ENCODE measurements around the gene INSIG1. TPM values are rescaled to one million over a fixed set of nuclear protein-coding genes. Genes with fewer than 3 reads are reported as not detected.
A peak's percentile ranks its signal among the peaks of the same experiment; 100 is the strongest.

Gene INSIG1
- total RNA-seq, 6 donors from 2014 or later = 16.8 to 136 (median 100) TPM

- ATAC-seq (ENCODE audit: low FRiP score in 2 of 2) (no peak), DNase-seq (no peak)
- H3K36me3 ChIP-seq = no peaks in the 10 kb centered on the region
- no peak overlapping the region for H3K4me3 ChIP-seq
- no peaks in the 10 kb centered on the region for H3K4me1 ChIP-seq
- H3K27me3 ChIP-seq = no peaks in the 10 kb centered on the region
- TF ChIP-seq POLR2A (IDR thresholded peaks at IDR 0.05) (no peak), POLR2AphosphoS5 (IDR thresholded peaks at IDR 0.05) (no peak), CTCF (IDR thresholded peaks at IDR 0.05) (no peak), EP300 (IDR thresholded peaks at IDR 0.05) (no peak)
- no peaks in the 10 kb centered on the region for H3K9me3 ChIP-seq
- H3K27ac ChIP-seq = no peak overlapping the region
- 69 to 73% methylated on average over 4 of the region's 4 CpGs for WGBS, 2 donors
Measured at GRCh38 chr7:155274633-155275355, 22.9 kb upstream of the INSIG1 start.

- no peak for DNase-seq
- no peak for TF ChIP-seq EP300 (IDR thresholded peaks at IDR 0.05)
- no peak overlapping the region for H3K27ac ChIP-seq
- no peaks in the 10 kb centered on the region for H3K27me3 ChIP-seq
- no peaks in the 10 kb centered on the region for H3K4me1 ChIP-seq
- ATAC-seq (ENCODE audit: low FRiP score in 2 of 2) = no peak
- no peaks in the 10 kb centered on the region for H3K9me3 ChIP-seq
- 73 to 77% methylated on average over 16 to 19 of the region's 19 CpGs for WGBS, 2 donors
- H3K4me3 ChIP-seq = no peak overlapping the region
- no peaks in the 10 kb centered on the region for H3K36me3 ChIP-seq
Measured at GRCh38 chr7:155276042-155276799, 21.5 kb upstream of the INSIG1 start.

- Histone ChIP-seq H3K4me1 (no peaks in the 10 kb centered on the region), H3K36me3 (no peaks in the 10 kb centered on the region), H3K27me3 (no peaks in the 10 kb centered on the region), H3K27ac (no peak overlapping the region), H3K9me3 (no peaks in the 10 kb centered on the region), H3K4me3 (no peak overlapping the region)
- WGBS, 2 donors = 67 to 77% methylated on average over 11 to 12 of the region's 12 CpGs
- TF ChIP-seq CTCF (IDR thresholded peaks at IDR 0.05) = no peak
- ATAC-seq (ENCODE audit: low FRiP score in 2 of 2) (no peak), DNase-seq (peak in 1 of 2 donors; percentile 34)
Measured at GRCh38 chr7:155276800-155277375, 20.8 kb upstream of the INSIG1 start.

GRCh38 chr7:155277385-155277994 is 20.2 kb upstream of the INSIG1 start:
- TF ChIP-seq CTCF (IDR thresholded peaks at IDR 0.05) (no peak), POLR2AphosphoS5 (IDR thresholded peaks at IDR 0.05) (no peak), EP300 (IDR thresholded peaks at IDR 0.05) (no peak), POLR2A (IDR thresholded peaks at IDR 0.05) (no peak)
- Histone ChIP-seq H3K36me3 (no peaks in the 10 kb centered on the region), H3K27ac (no peak overlapping the region), H3K27me3 (no peaks in the 10 kb centered on the region), H3K4me1 (no peaks in the 10 kb centered on the region), H3K9me3 (no peaks in the 10 kb centered on the region), H3K4me3 (no peak overlapping the region)
- no peak for ATAC-seq (ENCODE audit: low FRiP score in 2 of 2)
- DNase-seq = no peak
- 74 to 78% methylated on average over 10 of the region's 10 CpGs for whole genome bisulfite sequencing, 2 donors

- Histone ChIP-seq H3K36me3 (no peaks in the 10 kb centered on the region), H3K4me1 (no peaks in the 10 kb centered on the region), H3K27ac (no peak overlapping the region), H3K27me3 (no peaks in the 10 kb centered on the region), H3K4me3 (no peak overlapping the region), H3K9me3 (no peaks in the 10 kb centered on the region)
- no peak for TF ChIP-seq POLR2AphosphoS5 (IDR thresholded peaks at IDR 0.05)
- no peak for TF ChIP-seq EP300 (IDR thresholded peaks at IDR 0.05)
- no peak for TF ChIP-seq POLR2A (IDR thresholded peaks at IDR 0.05)
- TF ChIP-seq CTCF (IDR thresholded peaks at IDR 0.05) = no peak
- 80% methylated on average over 9 of the region's 9 CpGs for WGBS, 2 donors
- ATAC-seq (ENCODE audit: low FRiP score in 2 of 2) (no peak), DNase-seq (peak in 1 of 2 donors; percentile 13)
Measured at GRCh38 chr7:155278921-155279320, 18.8 kb upstream of the INSIG1 start.
